Activated CD8-positive, alpha-beta memory T cell treated with anti-CD3 and anti-CD28 coated beads, Interleukin-2, amount 50 U/mL, for 1 hour (primary cell): Measurements from ENCODE around the gene LRFN2.

Experiments used
- DNase-seq: peaks from one replicate; pipeline ENCODE4 v3.0.0-alpha.2; 2020; ENCODE audit errors: extremely low read depth

Gene LRFN2

DNA sequence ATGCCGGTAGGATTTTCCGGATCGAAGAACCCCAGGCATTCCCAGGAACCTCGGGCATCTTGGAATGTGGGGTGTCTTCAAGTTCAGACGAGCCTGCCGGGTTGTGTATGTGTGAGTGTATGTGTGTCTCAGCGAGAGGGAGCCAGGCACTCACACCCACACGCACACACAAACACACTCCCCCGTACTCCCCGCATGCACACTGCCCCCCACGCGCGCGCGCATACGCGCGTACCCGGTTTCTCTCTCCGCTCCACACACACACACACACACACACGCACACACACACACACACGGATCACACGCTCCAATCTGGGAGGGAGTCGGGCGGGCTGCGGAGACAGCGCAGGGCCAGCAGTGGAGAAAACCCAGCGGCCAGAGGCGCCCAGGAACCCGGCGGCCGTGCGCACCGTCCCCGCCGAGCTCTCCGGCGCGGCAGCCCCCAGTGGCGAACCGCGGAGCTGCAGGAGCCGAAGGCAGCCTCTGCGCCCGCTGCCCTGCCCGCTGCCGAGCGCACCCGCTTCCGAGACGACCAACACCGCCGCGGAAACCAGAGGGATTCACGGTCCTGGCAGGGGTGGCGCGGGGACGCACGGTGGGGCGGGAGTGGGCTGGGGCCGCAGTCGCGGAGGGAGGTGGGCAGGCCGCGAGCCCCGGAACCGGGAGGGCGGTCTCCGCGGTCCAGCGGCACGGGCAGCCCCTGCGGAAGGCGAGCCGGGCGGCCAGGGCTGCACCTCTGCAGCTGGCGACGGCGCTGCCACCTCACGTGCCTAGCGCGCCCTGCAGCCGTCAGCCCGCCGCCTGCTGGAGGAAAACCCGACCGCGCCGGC is at the start of gene LRFN2:
TSS of gene LRFN2 (minus strand) at position 125 of the 830 bp plus-strand sequence.
- no peak for DNase-seq

GRCh38 chr6:40634429-40634828 is 47.3 kb upstream of the LRFN2 start:
- DNase-seq, result no peak

- DNase-seq, result no peak
Observed at GRCh38 chr6:40631744-40632143, 44.6 kb upstream of the LRFN2 start.

GRCh38 chr6:40630488-40630887 is 43.3 kb upstream of the LRFN2 start:
- no peak for DNase-seq

- DNase-seq, result no peak
Observed at GRCh38 chr6:40630051-40630450, 42.9 kb upstream of the LRFN2 start.

DNA sequence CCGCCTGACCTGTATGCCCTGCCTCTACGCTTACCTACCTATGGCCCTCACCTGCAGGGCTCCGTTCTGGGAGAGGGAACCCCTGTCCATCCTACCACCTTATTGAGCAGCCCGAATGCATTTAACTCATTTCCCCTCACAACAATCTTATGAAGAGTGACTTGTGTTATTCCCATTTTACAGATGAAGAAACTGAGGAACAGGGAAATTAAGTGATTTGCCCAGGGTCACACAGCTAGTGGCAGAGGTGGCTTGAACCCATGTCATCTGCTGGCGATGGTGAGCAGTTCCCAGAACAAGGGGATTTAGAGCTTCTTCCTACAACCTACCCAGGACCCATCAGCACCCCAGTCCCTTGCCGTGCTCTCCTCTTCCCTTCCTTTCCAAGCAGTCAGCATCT is 42.3 kb upstream of the LRFN2 start:
- no peak for DNase-seq

DNA sequence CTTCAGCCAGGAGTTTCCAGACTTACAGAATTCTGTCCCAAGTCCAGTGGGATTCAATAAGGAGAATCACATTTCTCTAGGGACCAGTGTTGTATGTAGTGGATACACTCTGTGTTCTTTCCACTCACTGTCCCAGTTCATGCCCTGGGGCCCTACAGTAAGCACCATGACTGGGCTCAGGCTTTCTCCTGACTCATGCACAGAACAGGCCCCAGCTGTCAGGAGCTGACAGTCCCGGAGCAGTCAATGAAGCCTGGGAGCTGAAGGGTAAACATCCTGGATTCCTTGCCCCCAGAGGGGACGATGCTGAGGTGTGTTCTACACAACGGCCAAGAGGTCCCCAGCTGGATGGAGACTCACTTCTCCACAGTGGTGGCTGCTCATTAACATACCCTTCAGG is 40.2 kb upstream of the LRFN2 start:
- DNase-seq, result no peak

DNA sequence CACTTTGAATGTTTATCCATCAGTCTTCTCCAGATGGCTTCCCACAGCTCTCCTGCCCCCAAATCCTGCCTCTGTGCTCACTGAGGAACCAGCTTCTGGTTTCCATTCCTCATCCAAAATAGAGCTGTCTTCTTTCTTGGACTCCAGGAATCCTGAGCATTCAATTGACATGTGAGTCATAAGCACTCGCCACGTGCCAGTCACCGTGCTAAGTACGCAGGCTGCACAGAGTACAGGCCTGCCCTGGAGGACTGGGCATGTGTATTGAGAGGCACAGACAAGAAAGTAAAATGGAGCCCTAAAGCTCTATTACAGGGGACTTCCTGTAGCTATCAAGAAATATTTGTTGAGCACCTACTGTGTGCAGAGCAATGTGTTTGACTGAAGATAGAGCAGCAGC is 39.7 kb upstream of the LRFN2 start:
- no peak for DNase-seq

DNA sequence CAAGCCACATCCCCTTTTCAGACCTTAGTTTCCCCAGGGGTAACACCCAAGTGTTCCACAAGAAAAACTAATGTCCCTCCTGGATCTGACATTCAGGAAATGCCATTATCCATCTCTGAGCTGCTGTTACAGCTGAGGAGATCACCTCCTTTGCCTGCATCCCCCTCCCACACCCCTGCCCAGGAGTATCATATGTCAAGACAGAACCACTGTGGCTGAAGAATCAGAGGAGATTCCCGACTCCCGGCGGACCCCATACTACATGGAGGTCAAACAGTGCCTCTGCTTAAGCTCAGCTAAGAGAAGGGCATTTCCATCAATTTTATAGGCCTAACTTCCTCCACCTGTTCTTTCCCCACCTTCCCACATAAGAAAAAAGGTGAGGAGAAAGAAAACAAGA is 36.8 kb upstream of the LRFN2 start:
- DNase-seq, result no peak

GRCh38 chr6:40623178-40623577 is 36.0 kb upstream of the LRFN2 start:
- DNase-seq, result no peak

GRCh38 chr6:40620574-40621240 is 33.5 kb upstream of the LRFN2 start:
- DNase-seq, result no peak

DNA sequence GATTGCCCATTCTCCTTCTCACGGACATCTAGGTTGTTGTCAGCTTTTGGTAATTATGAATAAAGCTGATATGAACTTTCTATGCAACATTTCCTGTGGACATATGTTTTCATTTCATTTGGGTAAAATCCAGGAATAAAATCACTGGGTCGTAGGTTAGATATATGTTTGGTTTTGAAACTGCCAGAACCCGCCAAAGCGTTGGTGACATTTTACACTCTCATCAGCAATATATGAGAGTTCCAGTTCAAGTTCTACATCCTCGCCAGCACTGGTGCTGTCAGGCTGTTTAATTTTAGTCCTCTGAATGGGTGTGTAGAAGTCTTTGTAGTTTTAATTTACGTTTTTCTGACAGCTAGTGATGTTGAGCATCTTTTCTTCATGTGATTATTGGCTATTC is 27.5 kb upstream of the LRFN2 start:
- no peak for DNase-seq

DNA sequence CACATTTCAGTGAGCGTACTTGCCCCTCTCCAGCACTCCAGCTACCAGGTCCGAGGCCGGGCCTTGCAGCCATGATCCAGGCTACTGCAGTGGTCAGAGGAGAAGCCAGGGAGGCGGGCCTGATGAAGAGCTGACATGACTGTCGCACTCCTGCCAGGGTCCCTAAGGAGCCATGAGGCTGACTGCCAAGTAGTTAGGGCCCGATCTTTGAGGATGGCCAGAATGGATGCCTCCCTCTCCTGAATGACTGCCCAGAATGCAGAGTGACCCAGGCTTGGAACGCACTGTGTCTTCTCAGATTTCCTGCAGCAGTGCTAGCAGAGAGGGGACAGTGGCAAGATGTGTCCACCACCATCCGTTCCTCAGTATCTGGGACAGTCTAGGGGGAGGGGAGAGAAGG is 24.7 kb upstream of the LRFN2 start:
- DNase-seq, result no peak

DNA sequence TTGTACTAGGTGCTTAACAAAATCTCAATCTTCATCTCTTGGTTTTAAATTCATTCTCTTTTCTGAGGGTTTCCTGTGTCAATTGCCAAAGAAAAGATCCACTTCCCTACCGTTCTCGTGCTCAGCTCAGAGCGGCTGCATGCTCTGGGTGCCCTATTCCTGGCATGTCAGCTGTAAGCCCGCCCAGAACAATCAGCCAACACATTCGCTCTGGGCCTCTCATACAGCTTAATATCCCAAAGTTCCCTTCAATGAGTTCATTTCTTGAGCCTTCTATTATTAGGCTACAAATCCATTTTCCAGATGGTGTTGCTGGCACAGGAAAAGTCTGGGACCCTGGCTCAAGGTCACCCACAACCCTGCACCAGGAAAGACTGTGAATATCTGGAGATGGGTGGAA is 24.3 kb upstream of the LRFN2 start:
- DNase-seq, result no peak

GRCh38 chr6:40610229-40610628 is 23.1 kb upstream of the LRFN2 start:
- no peak for DNase-seq

GRCh38 chr6:40606981-40607380 is 19.8 kb upstream of the LRFN2 start:
- no peak for DNase-seq

- DNase-seq, result no peak
Observed at GRCh38 chr6:40606526-40606925, 19.4 kb upstream of the LRFN2 start.

GRCh38 chr6:40604082-40604481 is 16.9 kb upstream of the LRFN2 start:
- DNase-seq, result no peak

DNA sequence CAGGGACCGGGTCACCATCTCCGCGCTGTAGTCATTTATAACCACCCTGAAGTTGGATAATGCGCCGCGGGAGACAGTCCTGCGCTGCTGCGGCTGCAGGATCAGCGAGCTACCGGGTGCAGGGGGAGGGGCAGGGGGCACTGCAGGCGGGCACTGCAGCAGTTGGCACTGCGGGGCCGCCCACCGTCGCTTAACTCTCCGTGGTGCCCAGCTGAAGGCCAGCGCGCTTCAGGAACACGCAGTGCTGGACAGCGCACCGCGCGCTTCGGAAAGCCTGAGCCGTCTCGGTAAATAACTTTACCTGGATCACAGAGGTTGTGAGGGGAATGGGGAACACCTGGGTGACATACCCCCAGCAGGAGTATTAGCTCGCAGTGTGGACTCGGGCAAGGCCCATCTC is 12.4 kb upstream of the LRFN2 start:
- no peak for DNase-seq

GRCh38 chr6:40598516-40598915 is 11.4 kb upstream of the LRFN2 start:
- DNase-seq, result no peak

DNA sequence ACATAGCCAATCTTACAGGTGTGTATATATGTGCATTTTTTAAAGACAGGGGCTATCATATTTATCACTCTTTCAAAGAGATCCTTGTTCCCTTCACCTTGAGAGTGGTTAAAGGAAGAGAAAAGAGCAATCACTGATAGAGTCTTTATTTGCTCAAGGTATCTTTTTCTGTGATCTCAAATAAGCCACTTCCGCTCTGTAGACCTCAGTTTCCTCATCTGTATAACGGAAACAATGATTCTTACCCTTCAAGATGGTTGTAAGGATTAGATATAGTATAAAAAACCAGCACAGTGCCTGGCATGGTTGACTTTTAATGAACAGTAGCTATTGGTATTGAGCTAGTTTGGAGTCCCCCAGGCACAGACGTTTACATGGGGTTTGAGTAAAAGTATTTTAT is 10.1 kb upstream of the LRFN2 start:
- no peak for DNase-seq

GRCh38 chr6:40588480-40588879 is 1.3 kb upstream of the LRFN2 start:
- DNase-seq, result no peak

DNA sequence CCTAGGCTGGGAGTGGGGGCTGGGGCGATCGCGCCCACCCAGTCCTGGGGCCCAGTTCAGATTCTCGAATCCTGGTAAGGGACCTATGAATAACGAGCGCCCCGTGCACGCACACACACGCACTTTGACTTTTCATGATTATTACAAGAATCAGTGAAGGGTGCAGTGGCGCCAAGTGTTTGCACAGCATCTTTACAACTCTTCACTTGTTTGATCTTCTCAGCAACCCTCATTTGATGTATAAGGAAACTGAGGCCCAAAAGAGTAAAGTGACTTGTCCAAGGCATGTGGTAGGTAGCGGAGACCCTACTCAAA is 863 bp upstream of the LRFN2 start:
- no peak for DNase-seq
